Measurements from ENCODE around the gene C19orf44.
"Not testable (repeated sequence)": the region's sequence is repeated elsewhere in the genome, so short reads cannot be mapped to it uniquely, and the experiment has no call there.

- TF ChIP-seq NPAS2 (CRISPR knock-in tag; IDR thresholded peaks at IDR 0.05; ENCODE audit: borderline replicate concordance); MAZ (IDR thresholded peaks at IDR 0.05; ENCODE audit: borderline replicate concordance, low read depth, low read length); EHMT2 (IDR thresholded peaks at IDR 0.05; ENCODE audit: low read depth); BHLHE40 (IDR thresholded peaks at IDR 0.05; ENCODE audit: low read depth, low read length): not testable (repeated sequence)
- TF ChIP-seq, protein P1, sequence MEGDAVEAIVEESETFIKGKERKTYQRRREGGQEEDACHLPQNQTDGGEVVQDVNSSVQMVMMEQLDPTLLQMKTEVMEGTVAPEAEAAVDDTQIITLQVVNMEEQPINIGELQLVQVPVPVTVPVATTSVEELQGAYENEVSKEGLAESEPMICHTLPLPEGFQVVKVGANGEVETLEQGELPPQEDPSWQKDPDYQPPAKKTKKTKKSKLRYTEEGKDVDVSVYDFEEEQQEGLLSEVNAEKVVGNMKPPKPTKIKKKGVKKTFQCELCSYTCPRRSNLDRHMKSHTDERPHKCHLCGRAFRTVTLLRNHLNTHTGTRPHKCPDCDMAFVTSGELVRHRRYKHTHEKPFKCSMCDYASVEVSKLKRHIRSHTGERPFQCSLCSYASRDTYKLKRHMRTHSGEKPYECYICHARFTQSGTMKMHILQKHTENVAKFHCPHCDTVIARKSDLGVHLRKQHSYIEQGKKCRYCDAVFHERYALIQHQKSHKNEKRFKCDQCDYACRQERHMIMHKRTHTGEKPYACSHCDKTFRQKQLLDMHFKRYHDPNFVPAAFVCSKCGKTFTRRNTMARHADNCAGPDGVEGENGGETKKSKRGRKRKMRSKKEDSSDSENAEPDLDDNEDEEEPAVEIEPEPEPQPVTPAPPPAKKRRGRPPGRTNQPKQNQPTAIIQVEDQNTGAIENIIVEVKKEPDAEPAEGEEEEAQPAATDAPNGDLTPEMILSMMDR (IDR thresholded peaks at IDR 0.05) = not testable (repeated sequence)
Observed at GRCh38 chr19:16448872-16449271, 47.3 kb upstream of the C19orf44 start.

Measured in A549 (cell line).